Neural progenitor cell (in vitro differentiated cells): ENCODE data around the gene VWA8. TPM values are rescaled to one million over a fixed set of nuclear protein-coding genes. Genes with fewer than 3 reads are reported as not detected.

Experiments used
- DNase-seq: peaks from one replicate; pipeline ENCODE4 v3.0.0-alpha.2; 2016; ENCODE audit warnings: low spot score
- H2AFZ ChIP-seq: fragments of 200-600 bp; sonication (generic); replicated peaks from 2 replicates; pipeline ENCODE4 v1.6.1; 2016; ENCODE audit warnings: antibody characterized with exemption
- H3F3A ChIP-seq: fragments of 200-600 bp; sonication (generic); 2 replicates; pipeline ENCODE4 v1.6.1; 2016; ENCODE audit warnings: antibody characterized with exemption, low read depth
- H3K27ac ChIP-seq: fragments of 200-600 bp; sonication (generic); 2 replicates; pipeline ENCODE4 v1.5.1; 2016; ENCODE audit warnings: mild to moderate bottlenecking
- H3K27me3 ChIP-seq: fragments of 200-600 bp; sonication (generic); 2 replicates; pipeline ENCODE4 v1.6.1; 2016; ENCODE audit warnings: mild to moderate bottlenecking, moderate library complexity
- H3K36me3 ChIP-seq: fragments of 200-600 bp; sonication (generic); 2 replicates; pipeline ENCODE4 v1.5.1; 2016
- H3K4me1 ChIP-seq: fragments of 200-600 bp; sonication (generic); 2 replicates; pipeline ENCODE4 v1.6.1; 2016; ENCODE audit warnings: mixed run types
- H3K4me2 ChIP-seq: fragments of 200-600 bp; sonication (generic); 2 replicates; pipeline ENCODE4 v1.6.1; 2016
- H3K4me3 ChIP-seq: fragments of 200-600 bp; sonication (generic); 2 replicates; pipeline ENCODE4 v1.5.1; 2016
- H3K79me2 ChIP-seq: fragments of 200-600 bp; sonication (generic); 2 replicates; pipeline ENCODE4 v1.6.1; 2016; ENCODE audit warnings: low read depth
- H3K9ac ChIP-seq: fragments of 200-600 bp; sonication (generic); 2 replicates; pipeline ENCODE4 v1.6.1; 2016
- H3K9me3 ChIP-seq: fragments of 200-600 bp; sonication (generic); 2 replicates; pipeline ENCODE4 v1.5.1; 2016; ENCODE audit warnings: low read depth
- H4K20me1 ChIP-seq: fragments of 200-600 bp; sonication (generic); 2 replicates; pipeline ENCODE4 v1.6.1; 2016; ENCODE audit warnings: low read depth
- H3K27ac Mint-ChIP-seq: 3 replicates; pipeline ENCODE4 v1.8.0; 2021; ENCODE audit warnings: mixed read lengths
- H3K27me3 Mint-ChIP-seq: 2 replicates; pipeline ENCODE4 v1.8.0; 2022; ENCODE audit warnings: low read depth, mild to moderate bottlenecking, inconsistent platforms, moderate library complexity, mixed read lengths; ENCODE audit not compliant: insufficient read depth
- H3K36me3 Mint-ChIP-seq: 3 replicates; pipeline ENCODE4 v1.8.0; 2021; ENCODE audit warnings: mixed read lengths
- H3K4me1 Mint-ChIP-seq: 3 replicates; pipeline ENCODE4 v1.8.0; 2021; ENCODE audit warnings: mixed read lengths
- H3K4me3 Mint-ChIP-seq: 3 replicates; pipeline ENCODE4 v1.8.0; 2021; ENCODE audit warnings: mild to moderate bottlenecking, moderate library complexity, mixed read lengths
- H3K9me3 Mint-ChIP-seq: 3 replicates; pipeline ENCODE4 v1.8.0; 2020; ENCODE audit warnings: mixed read lengths
- CTCF ChIP-seq: fragments of 200-600 bp; sonication (generic); IDR thresholded peaks from 2 replicates; pipeline ENCODE4 v1.5.1; 2017; ENCODE audit warnings: antibody characterized with exemption, mild to moderate bottlenecking
- EZH2 ChIP-seq: fragments of 200-600 bp; sonication (generic); IDR thresholded peaks from 2 replicates; pipeline ENCODE4 v1.6.1; 2017; ENCODE audit warnings: antibody characterized with exemption, mild to moderate bottlenecking, moderate library complexity
- EZH2phosphoT487 ChIP-seq: fragments of 200-600 bp; sonication (generic); IDR thresholded peaks from 2 replicates; pipeline ENCODE4 v1.6.1; 2017; ENCODE audit warnings: antibody characterized with exemption
- total RNA-seq: library from RNA; depleted of rRNA; stranded (reverse); fragments of >200 nt; gene quantifications from 2 replicates; pipeline ENCODE4 v1.2.3, GENCODE V29; 2015; ENCODE audit warnings: low replicate concordance

VWA8 gene
- total RNA-seq, 1 donor from 2014 or later = 12.6 TPM

- Histone ChIP-seq H3K9ac (no peak overlapping the region), H3F3A (peaks cover 16% of the 10 kb centered on the region), H3K79me2 (no peaks in the 10 kb centered on the region), H3K4me1 (peaks cover 27% of the 10 kb centered on the region), H3K9me3 (no peaks in the 10 kb centered on the region), H2AFZ (no peak overlapping the region), H4K20me1 (no peaks in the 10 kb centered on the region), H3K36me3 (no peaks in the 10 kb centered on the region), H3K4me3 (no peak overlapping the region), H3K27me3 (no peaks in the 10 kb centered on the region), H3K27ac (no peak overlapping the region), H3K4me2 (no peak overlapping the region)
- Mint-ChIP-seq H3K27ac (no peak overlapping the region), H3K4me3 (no peak overlapping the region), H3K9me3 (no peaks in the 10 kb centered on the region), H3K36me3 (no peaks in the 10 kb centered on the region), H3K27me3 (peaks cover 2% of the 10 kb centered on the region), H3K4me1 (peaks cover 57% of the 10 kb centered on the region)
- DNase-seq = no peak
- TF ChIP-seq EZH2 (no peak), EZH2phosphoT487 (no peak), CTCF (no peak)
Measured at GRCh38 chr13:41562541-41563178, 398.2 kb downstream of the VWA8 start.

- no peak overlapping the region for H3K9ac ChIP-seq
- no peak overlapping the region for H2AFZ ChIP-seq
- H3K4me1 Mint-ChIP-seq = peaks cover 55% of the 10 kb centered on the region
Measured at GRCh38 chr13:41562083-41562482, 398.8 kb downstream of the VWA8 start.

GRCh38 chr13:41561170-41561569 is 399.7 kb downstream of the VWA8 start:
- H3F3A ChIP-seq = peaks cover 12% of the 10 kb centered on the region
- no peaks in the 10 kb centered on the region for H3K9me3 ChIP-seq
- no peak overlapping the region for H3K4me2 ChIP-seq
- no peaks in the 10 kb centered on the region for H3K36me3 ChIP-seq
- no peak overlapping the region for H3K9ac ChIP-seq
- H3K27ac ChIP-seq = no peak overlapping the region
- Mint-ChIP-seq H3K4me3 (no peak overlapping the region), H3K27ac (no peak overlapping the region), H3K36me3 (no peaks in the 10 kb centered on the region), H3K27me3 (peaks cover 2% of the 10 kb centered on the region), H3K4me1 (peaks cover 53% of the 10 kb centered on the region), H3K9me3 (no peaks in the 10 kb centered on the region)
- TF ChIP-seq EZH2phosphoT487 = no peak
- TF ChIP-seq EZH2 = no peak
- TF ChIP-seq CTCF = no peak
- no peak overlapping the region for H2AFZ ChIP-seq
- H3K27me3 ChIP-seq = no peaks in the 10 kb centered on the region
- H3K4me1 ChIP-seq = peaks cover 23% of the 10 kb centered on the region
- DNase-seq = no peak
- H4K20me1 ChIP-seq = no peaks in the 10 kb centered on the region
- no peak overlapping the region for H3K4me3 ChIP-seq
- no peaks in the 10 kb centered on the region for H3K79me2 ChIP-seq

More at GRCh38 chr13:41562083-41562482, 398.8 kb downstream of the VWA8 start:
- Mint-ChIP-seq H3K9me3 (no peaks in the 10 kb centered on the region), H3K27ac (no peak overlapping the region), H3K4me3 (no peak overlapping the region), H3K36me3 (no peaks in the 10 kb centered on the region), H3K27me3 (peaks cover 2% of the 10 kb centered on the region)
- Histone ChIP-seq H3K9me3 (no peaks in the 10 kb centered on the region), H3K4me3 (no peak overlapping the region), H3K36me3 (no peaks in the 10 kb centered on the region), H3K27ac (no peak overlapping the region), H4K20me1 (no peaks in the 10 kb centered on the region), H3K4me1 (peaks cover 23% of the 10 kb centered on the region), H3K27me3 (no peaks in the 10 kb centered on the region), H3K4me2 (no peak overlapping the region), H3F3A (peaks cover 16% of the 10 kb centered on the region), H3K79me2 (no peaks in the 10 kb centered on the region)
- DNase-seq = no peak
- TF ChIP-seq EZH2 = no peak
- no peak for TF ChIP-seq CTCF
- TF ChIP-seq EZH2phosphoT487 = no peak
